ENCODE results near the gene FLNC. TPM values are rescaled to one million over a fixed set of nuclear protein-coding genes. Genes with fewer than 3 reads are reported as not detected.

The FLNC gene
- polyA plus RNA-seq, 3 donors from 2014 or later = not detected

DNA sequence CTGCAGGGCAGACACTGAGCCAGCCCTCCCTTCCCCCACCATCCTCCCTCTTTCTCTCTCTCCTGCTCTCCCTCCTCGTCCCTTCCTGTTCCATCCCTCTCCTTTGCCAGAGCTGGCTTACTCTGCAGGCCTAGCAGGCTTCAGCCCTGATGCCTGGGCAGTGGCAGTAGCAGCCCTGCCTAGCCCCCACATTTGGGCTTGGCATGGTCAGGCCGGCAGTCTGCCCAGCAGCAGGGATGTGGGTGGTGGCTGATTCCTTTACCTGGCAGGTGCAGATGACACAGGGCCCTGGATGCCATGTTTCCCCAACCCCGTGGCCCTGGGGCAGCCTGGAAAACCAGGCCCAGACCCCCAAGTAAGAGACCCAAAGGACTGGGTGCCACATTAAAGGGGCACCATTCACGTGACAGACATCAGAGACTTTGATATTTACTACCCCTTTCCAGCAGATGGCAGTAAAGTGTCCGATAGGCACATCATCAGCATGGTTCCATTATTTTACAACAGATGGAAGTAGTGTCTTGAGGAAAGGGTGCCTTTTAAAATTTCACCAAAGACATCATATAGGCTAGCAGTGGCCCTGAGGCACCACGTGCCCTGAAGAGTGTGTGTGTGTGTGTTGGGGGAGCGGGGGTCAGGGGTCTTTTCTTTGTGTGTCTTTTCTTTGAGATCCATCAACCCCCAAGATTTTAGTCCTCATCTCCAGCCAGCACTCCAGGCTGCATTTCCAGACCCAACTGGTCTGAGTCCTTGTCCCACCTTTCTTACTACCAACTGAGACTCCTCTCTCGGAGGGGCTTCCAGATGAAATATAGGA is 74.4 kb downstream of the FLNC start:
- Mint-ChIP-seq H3K27me3 (ENCODE audit: low read depth in 3 of 3) (peaks cover 5 to 13% (median 13%) of the 10 kb centered on the region in 3 donors), H3K4me3 (no peak overlapping the region), H3K4me1 (no peaks in the 10 kb centered on the region), H3K36me3 (no peaks in the 10 kb centered on the region), H3K27ac (no peak overlapping the region), H3K9me3 (peaks cover 0 to 3% (median 0%) of the 10 kb centered on the region in 6 donors)
- peak; percentile 48 to 55 (median 55) for DNase-seq

GRCh38 chr7:128906001-128906765 is 76.0 kb downstream of the FLNC start:
- DNase-seq = no peak
- Mint-ChIP-seq H3K4me3 (no peak overlapping the region), H3K27me3 (ENCODE audit: low read depth in 3 of 3) (peaks cover 7 to 16% (median 12%) of the 10 kb centered on the region in 3 donors), H3K36me3 (no peaks in the 10 kb centered on the region), H3K27ac (no peak overlapping the region), H3K4me1 (no peaks in the 10 kb centered on the region), H3K9me3 (peaks cover 0 to 3% (median 0%) of the 10 kb centered on the region in 6 donors)

DNA sequence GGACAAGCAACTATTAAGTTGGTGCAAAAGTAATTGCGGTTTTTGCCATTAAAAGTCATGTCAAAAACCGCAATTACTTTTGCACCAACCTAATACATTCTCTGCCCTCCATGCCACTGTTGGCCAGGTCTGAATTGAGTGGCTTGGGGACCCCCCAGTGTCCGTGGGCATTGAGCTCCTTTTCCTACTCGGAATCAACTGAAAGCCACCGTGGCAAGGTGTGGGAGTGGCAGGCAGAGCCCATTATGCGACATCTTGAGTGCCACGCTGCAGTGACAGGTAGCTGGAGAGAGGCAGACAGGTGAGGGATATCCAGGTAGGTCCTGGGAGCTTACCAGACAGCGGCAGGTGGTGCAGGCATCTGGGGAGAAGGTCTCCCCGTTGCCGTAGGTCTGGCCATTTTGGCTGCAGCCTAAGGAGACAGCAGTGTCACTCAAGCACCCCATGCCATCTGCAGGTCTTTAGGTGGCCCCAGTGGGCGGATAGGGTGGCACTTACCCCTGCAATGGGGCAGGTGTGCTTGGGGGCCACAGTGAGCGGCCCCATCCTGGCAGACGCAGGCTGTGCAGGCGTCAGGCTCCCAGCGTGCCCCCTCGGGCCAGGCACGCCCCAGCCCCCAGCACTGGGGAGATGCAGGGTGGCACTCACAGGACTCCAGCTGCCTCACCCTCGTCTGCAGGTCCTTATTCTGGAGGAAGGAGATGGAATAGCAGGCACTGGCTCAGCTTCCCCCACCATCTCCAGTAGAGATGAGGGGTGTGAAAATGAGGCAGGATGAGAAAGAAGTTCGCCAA is 76.8 kb downstream of the FLNC start:
- H3K36me3 Mint-ChIP-seq = no peaks in the 10 kb centered on the region
- H3K4me3 Mint-ChIP-seq = no peak overlapping the region
- peaks cover 0 to 3% (median 0%) of the 10 kb centered on the region in 6 donors for H3K9me3 Mint-ChIP-seq
- H3K4me1 Mint-ChIP-seq = no peaks in the 10 kb centered on the region
- no peak overlapping the region for H3K27ac Mint-ChIP-seq
- no peak for DNase-seq
- peaks cover 10 to 16% (median 15%) of the 10 kb centered on the region in 3 donors for H3K27me3 Mint-ChIP-seq (ENCODE audit: low read depth in 3 of 3)

Other genes starting within 250 kb of the FLNC start
- gene GARIN1A, start 158.1 kb upstream of the FLNC start, polyA plus RNA-seq = not detected
- 10 to 100 TPM; 26.6 to 49.3 (median 45.9) TPM for gene CALU, start 91.0 kb upstream of the FLNC start, polyA plus RNA-seq
- not detected for gene OPN1SW, start 54.6 kb upstream of the FLNC start, polyA plus RNA-seq
- 1 to 10 TPM in 1 of 3 donors, under 1 TPM in 1, not detected in 1; 0.24 to 2.6 TPM for gene CCDC136, start 38.4 kb upstream of the FLNC start, polyA plus RNA-seq
- gene ATP6V1F, start 32.5 kb downstream of the FLNC start, polyA plus RNA-seq = 100 to 1,000 TPM; 358 to 616 (median 487) TPM
- under 1 TPM in 1 of 3 donors, not detected in 2; 0.16 TPM for gene KCP, start 80.3 kb downstream of the FLNC start, polyA plus RNA-seq
- 10 to 100 TPM; 14.2 to 31.7 (median 25.6) TPM for gene IRF5, start 107.5 kb downstream of the FLNC start, polyA plus RNA-seq
- gene TNPO3, start 224.7 kb downstream of the FLNC start, polyA plus RNA-seq = 10 to 100 TPM; 26.3 to 49.4 (median 41.9) TPM